ENCODE results near the gene TMEM207. TPM values are rescaled to one million over a fixed set of nuclear protein-coding genes. Genes with fewer than 3 reads are reported as not detected.
A peak's percentile ranks its signal among the peaks of the same experiment; 100 is the strongest.

The TMEM207 gene
- total and polyA plus RNA-seq, 3 experiments from 2014 or later, result not detected

DNA sequence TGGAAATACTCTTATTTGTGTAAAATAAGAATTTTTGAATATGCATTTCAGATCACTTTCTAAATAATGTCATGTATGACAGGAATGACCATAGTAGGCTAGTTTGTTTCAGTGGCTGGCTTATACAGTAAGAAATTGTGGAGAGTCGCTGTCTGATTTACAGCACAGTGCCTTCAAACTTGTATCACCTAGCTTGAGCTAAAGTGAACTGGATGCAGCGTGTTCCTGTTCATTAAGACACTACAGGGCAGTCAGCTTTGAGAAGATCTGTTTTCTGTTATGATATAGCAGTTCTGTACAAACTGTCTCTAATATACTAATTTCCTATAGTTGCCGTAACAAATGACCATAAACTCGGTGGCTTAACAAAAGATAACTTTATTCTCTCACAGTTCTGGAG is 51.8 kb downstream of the TMEM207 start:
- H3K4me1 Mint-ChIP-seq, result no peaks in the 10 kb centered on the region
- Histone ChIP-seq H3K9me3 (ENCODE audit: low read length) (no peaks in the 10 kb centered on the region), H3K36me3 (ENCODE audit: insufficient read depth, low read length) (no peaks in the 10 kb centered on the region), H3K27ac (ENCODE audit: low read depth, low read length) (no peak overlapping the region), H3K4me3 (ENCODE audit: low read length) (no peak overlapping the region), H3K4me1 (ENCODE audit: insufficient read depth, low read length) (no peaks in the 10 kb centered on the region), H3K27me3 (ENCODE audit: insufficient read depth, low read length, poor library complexity, severe bottlenecking) (no peaks in the 10 kb centered on the region)
- no peak overlapping the region for H3K27ac Mint-ChIP-seq
- no peaks in the 10 kb centered on the region for H3K36me3 Mint-ChIP-seq
- CTCF ChIA-PET, result no interaction called here
- H3K9me3 Mint-ChIP-seq, result no peaks in the 10 kb centered on the region
- POLR2A ChIA-PET, result no interaction called here
- peaks cover 0 to 2% of the 10 kb centered on the region in 2 donors for H3K27me3 Mint-ChIP-seq
- DNase-seq, result no peak
- no peak overlapping the region for H3K4me3 Mint-ChIP-seq

GRCh38 chr3:190396001-190396400 is 53.7 kb downstream of the TMEM207 start:
- no peaks in the 10 kb centered on the region for H3K27me3 ChIP-seq (ENCODE audit: insufficient read depth, low read length, poor library complexity, severe bottlenecking)
- H3K4me1 ChIP-seq (ENCODE audit: insufficient read depth, low read length), result no peaks in the 10 kb centered on the region
- no peaks in the 10 kb centered on the region for H3K4me1 Mint-ChIP-seq
- ChIA-PET CTCF (no interaction called here), POLR2A (no interaction called here)
- DNase-seq, result no peak
- H3K9me3 ChIP-seq (ENCODE audit: low read length), result no peaks in the 10 kb centered on the region
- H3K27ac Mint-ChIP-seq, result no peak overlapping the region
- H3K9me3 Mint-ChIP-seq, result peaks cover 0 to 2% (median 0%) of the 10 kb centered on the region in 5 donors
- H3K4me3 Mint-ChIP-seq, result no peak overlapping the region
- no peaks in the 10 kb centered on the region for H3K27me3 Mint-ChIP-seq
- no peaks in the 10 kb centered on the region for H3K36me3 ChIP-seq (ENCODE audit: insufficient read depth, low read length)
- no peak overlapping the region for H3K27ac ChIP-seq (ENCODE audit: low read depth, low read length)
- no peaks in the 10 kb centered on the region for H3K36me3 Mint-ChIP-seq
- no peak overlapping the region for H3K4me3 ChIP-seq (ENCODE audit: low read length)

DNA sequence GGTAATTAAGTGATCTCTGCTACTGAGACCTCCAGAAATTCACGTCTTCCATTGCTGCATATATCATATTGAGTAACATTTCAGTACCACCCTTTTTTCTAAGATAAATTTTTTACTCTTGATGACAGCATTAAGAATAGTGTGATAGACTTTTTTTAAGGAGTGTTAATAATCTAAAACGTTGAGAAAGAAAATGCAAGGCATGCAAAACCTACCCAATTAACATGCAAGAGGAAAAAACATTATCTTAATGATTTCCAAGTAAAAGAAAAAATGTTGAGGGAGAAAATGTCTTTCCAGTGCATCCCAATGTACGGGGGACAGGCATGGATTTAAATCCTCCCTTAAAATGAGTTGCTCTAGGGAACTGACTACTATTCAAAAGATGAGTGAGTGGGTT is 61.0 kb downstream of the TMEM207 start:
- Mint-ChIP-seq H3K4me1 (no peaks in the 10 kb centered on the region), H3K9me3 (peaks cover 0 to 2% (median 0%) of the 10 kb centered on the region in 5 donors), H3K27me3 (peaks cover 0 to 16% of the 10 kb centered on the region in 2 donors), H3K4me3 (no peak overlapping the region), H3K27ac (no peak overlapping the region), H3K36me3 (no peaks in the 10 kb centered on the region)
- no peaks in the 10 kb centered on the region for H3K36me3 ChIP-seq (ENCODE audit: insufficient read depth, low read length)
- no peaks in the 10 kb centered on the region for H3K9me3 ChIP-seq (ENCODE audit: low read length)
- no peak overlapping the region for H3K4me3 ChIP-seq (ENCODE audit: low read length)
- CTCF ChIA-PET, result no interaction called here
- POLR2A ChIA-PET, result no interaction called here
- no peak overlapping the region for H3K27ac ChIP-seq (ENCODE audit: low read depth, low read length)
- no peaks in the 10 kb centered on the region for H3K4me1 ChIP-seq (ENCODE audit: insufficient read depth, low read length)
- DNase-seq, result no peak
- no peaks in the 10 kb centered on the region for H3K27me3 ChIP-seq (ENCODE audit: insufficient read depth, low read length, poor library complexity, severe bottlenecking)

DNA sequence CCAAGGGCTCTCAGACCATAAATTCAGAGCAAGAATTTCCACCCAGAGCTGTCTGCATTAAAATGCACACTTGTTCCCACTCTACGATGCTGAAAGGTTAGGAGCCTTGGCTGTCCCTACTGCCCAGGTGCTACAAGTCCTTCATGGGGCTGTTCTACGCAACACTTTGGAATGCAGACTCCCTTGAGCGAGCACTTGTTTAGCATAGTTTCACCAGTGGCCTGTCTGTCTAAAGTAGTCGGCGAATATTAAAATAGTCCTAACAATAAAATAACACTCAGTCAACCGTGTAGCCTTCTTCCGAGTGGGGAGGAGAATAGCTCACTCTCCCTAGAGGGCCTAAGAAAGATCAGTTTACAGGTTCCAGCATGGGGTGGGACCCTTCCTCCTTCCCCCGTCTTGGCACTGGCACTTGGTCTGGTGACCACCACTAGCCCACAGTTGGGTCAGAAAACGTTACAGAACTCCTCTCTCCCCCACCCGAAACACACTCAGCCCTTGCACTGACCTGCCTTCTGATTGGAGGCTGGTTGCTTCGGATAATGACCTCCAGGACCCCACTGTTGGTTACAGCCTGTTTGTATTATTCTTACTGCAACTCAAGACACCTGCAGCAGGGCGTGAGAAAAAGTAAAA is 62.0 kb downstream of the TMEM207 start, which contains the start of gene CLDN16:
Gene CLDN16 (plus strand): TSS at position 586 of the 636 bp plus-strand sequence. CDS start 167 bp downstream, outside the sequence.
- Histone ChIP-seq H3K27me3 (ENCODE audit: insufficient read depth, low read length, poor library complexity, severe bottlenecking) (peaks cover 3% of the 10 kb centered on the region), H3K27ac (ENCODE audit: low read depth, low read length) (no peak within 1 kb of the TSS), H3K4me1 (ENCODE audit: insufficient read depth, low read length) (no peaks in the 10 kb centered on the region), H3K4me3 (ENCODE audit: low read length) (no peak within 1 kb of the TSS), H3K9me3 (ENCODE audit: low read length) (no peaks in the 10 kb centered on the region), H3K36me3 (ENCODE audit: insufficient read depth, low read length) (no peaks in the 10 kb centered on the region)
- peak within 1 kb of the TSS in 1 of 8 donors; percentile 13 for H3K27ac Mint-ChIP-seq
- CTCF ChIA-PET, result no interaction called here
- H3K27me3 Mint-ChIP-seq, result peaks cover 0 to 17% of the 10 kb centered on the region in 2 donors
- no peak for DNase-seq
- H3K36me3 Mint-ChIP-seq, result no peaks in the 10 kb centered on the region
- POLR2A ChIA-PET, result no interaction called here
- H3K9me3 Mint-ChIP-seq, result peaks cover 0 to 2% (median 0%) of the 10 kb centered on the region in 5 donors
- no peak within 1 kb of the TSS for H3K4me3 Mint-ChIP-seq
- no peaks in the 10 kb centered on the region for H3K4me1 Mint-ChIP-seq

GRCh38 chr3:190385731-190386688 is 63.7 kb downstream of the TMEM207 start:
- Histone ChIP-seq H3K27ac (ENCODE audit: low read depth, low read length) (no peak overlapping the region), H3K4me1 (ENCODE audit: insufficient read depth, low read length) (no peaks in the 10 kb centered on the region), H3K27me3 (ENCODE audit: insufficient read depth, low read length, poor library complexity, severe bottlenecking) (peaks cover 6% of the 10 kb centered on the region), H3K4me3 (ENCODE audit: low read length) (no peak overlapping the region), H3K9me3 (ENCODE audit: low read length) (no peaks in the 10 kb centered on the region), H3K36me3 (ENCODE audit: insufficient read depth, low read length) (no peaks in the 10 kb centered on the region)
- no peaks in the 10 kb centered on the region for H3K9me3 Mint-ChIP-seq
- no peak overlapping the region for H3K27ac Mint-ChIP-seq
- ChIA-PET POLR2A (no interaction called here), CTCF (no interaction called here)
- peaks cover 0 to 22% of the 10 kb centered on the region in 2 donors for H3K27me3 Mint-ChIP-seq
- H3K36me3 Mint-ChIP-seq, result no peaks in the 10 kb centered on the region
- no peak for DNase-seq
- H3K4me3 Mint-ChIP-seq, result no peak overlapping the region
- no peaks in the 10 kb centered on the region for H3K4me1 Mint-ChIP-seq

GRCh38 chr3:190384309-190384756 is 65.4 kb downstream of the TMEM207 start:
- Histone ChIP-seq H3K4me1 (ENCODE audit: insufficient read depth, low read length) (no peaks in the 10 kb centered on the region), H3K27me3 (ENCODE audit: insufficient read depth, low read length, poor library complexity, severe bottlenecking) (peaks cover 6% of the 10 kb centered on the region), H3K4me3 (ENCODE audit: low read length) (no peak overlapping the region), H3K36me3 (ENCODE audit: insufficient read depth, low read length) (no peaks in the 10 kb centered on the region), H3K9me3 (ENCODE audit: low read length) (no peaks in the 10 kb centered on the region), H3K27ac (ENCODE audit: low read depth, low read length) (no peak overlapping the region)
- H3K9me3 Mint-ChIP-seq, result no peaks in the 10 kb centered on the region
- H3K4me1 Mint-ChIP-seq, result no peaks in the 10 kb centered on the region
- H3K27ac Mint-ChIP-seq, result no peak overlapping the region
- H3K4me3 Mint-ChIP-seq, result no peak overlapping the region
- ChIA-PET CTCF (no interaction called here), POLR2A (no interaction called here)
- no peaks in the 10 kb centered on the region for H3K36me3 Mint-ChIP-seq
- no peak for DNase-seq
- H3K27me3 Mint-ChIP-seq, result peaks cover 1 to 22% of the 10 kb centered on the region in 2 donors

- Histone ChIP-seq H3K27ac (ENCODE audit: low read depth, low read length) (no peak overlapping the region), H3K4me1 (ENCODE audit: insufficient read depth, low read length) (no peaks in the 10 kb centered on the region), H3K4me3 (ENCODE audit: low read length) (no peak overlapping the region), H3K9me3 (ENCODE audit: low read length) (no peaks in the 10 kb centered on the region), H3K27me3 (ENCODE audit: insufficient read depth, low read length, poor library complexity, severe bottlenecking) (peaks cover 6% of the 10 kb centered on the region), H3K36me3 (ENCODE audit: insufficient read depth, low read length) (no peaks in the 10 kb centered on the region)
- no peak overlapping the region for H3K4me3 Mint-ChIP-seq
- ChIA-PET POLR2A (no interaction called here), CTCF (no interaction called here)
- no peaks in the 10 kb centered on the region for H3K4me1 Mint-ChIP-seq
- H3K36me3 Mint-ChIP-seq, result no peaks in the 10 kb centered on the region
- H3K27ac Mint-ChIP-seq, result no peak overlapping the region
- peaks cover 1 to 14% of the 10 kb centered on the region in 2 donors for H3K27me3 Mint-ChIP-seq
- DNase-seq, result no peak
- no peaks in the 10 kb centered on the region for H3K9me3 Mint-ChIP-seq
Measured at GRCh38 chr3:190382082-190382481, 67.6 kb downstream of the TMEM207 start.

GRCh38 chr3:190381441-190381840 is 68.3 kb downstream of the TMEM207 start:
- Mint-ChIP-seq H3K9me3 (no peaks in the 10 kb centered on the region), H3K27me3 (peaks cover 1 to 21% of the 10 kb centered on the region in 2 donors), H3K4me3 (no peak overlapping the region), H3K27ac (no peak overlapping the region), H3K4me1 (no peaks in the 10 kb centered on the region), H3K36me3 (no peaks in the 10 kb centered on the region)
- H3K4me3 ChIP-seq (ENCODE audit: low read length), result no peak overlapping the region
- no peaks in the 10 kb centered on the region for H3K9me3 ChIP-seq (ENCODE audit: low read length)
- no peaks in the 10 kb centered on the region for H3K4me1 ChIP-seq (ENCODE audit: insufficient read depth, low read length)
- no peaks in the 10 kb centered on the region for H3K36me3 ChIP-seq (ENCODE audit: insufficient read depth, low read length)
- no peak for DNase-seq
- ChIA-PET POLR2A (no interaction called here), CTCF (no interaction called here)
- H3K27ac ChIP-seq (ENCODE audit: low read depth, low read length), result no peak overlapping the region
- peaks cover 6% of the 10 kb centered on the region for H3K27me3 ChIP-seq (ENCODE audit: insufficient read depth, low read length, poor library complexity, severe bottlenecking)
